GM21526 (cell line): ENCODE results near the gene TBL1XR1.

Experiments used
- ATAC-seq: cut with Tn5 transposase; IDR thresholded peaks from one replicate; pipeline ENCODE4 v1.9.1; 2021; ENCODE audit warnings: moderate library complexity; ENCODE audit not compliant: unreplicated experiment, low FRiP score

The TBL1XR1 gene

GRCh38 chr3:177071496-177072156 is 125.7 kb downstream of the TBL1XR1 start:
- ATAC-seq: no peak

- no peak for ATAC-seq
Observed at GRCh38 chr3:177069514-177070329, 127.6 kb downstream of the TBL1XR1 start.

DNA sequence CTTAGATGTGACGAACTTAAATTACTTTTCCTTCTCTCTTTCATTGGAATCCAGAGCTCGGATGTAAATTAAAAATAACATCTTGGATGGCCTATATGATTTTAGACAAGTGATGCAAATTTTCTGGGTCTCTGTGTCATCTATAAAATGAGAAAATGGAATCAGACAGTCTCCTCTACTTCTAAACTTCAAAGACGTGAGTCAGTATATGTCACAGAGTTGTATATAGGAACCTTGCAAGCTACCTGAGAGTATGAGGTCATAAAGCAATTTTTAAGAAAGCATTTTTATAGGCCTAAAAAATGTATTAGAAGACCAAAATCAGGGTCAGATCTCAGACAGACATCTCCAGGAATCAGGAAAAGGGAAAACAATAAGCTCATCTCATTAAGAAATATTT is 128.3 kb downstream of the TBL1XR1 start:
- ATAC-seq: no peak

DNA sequence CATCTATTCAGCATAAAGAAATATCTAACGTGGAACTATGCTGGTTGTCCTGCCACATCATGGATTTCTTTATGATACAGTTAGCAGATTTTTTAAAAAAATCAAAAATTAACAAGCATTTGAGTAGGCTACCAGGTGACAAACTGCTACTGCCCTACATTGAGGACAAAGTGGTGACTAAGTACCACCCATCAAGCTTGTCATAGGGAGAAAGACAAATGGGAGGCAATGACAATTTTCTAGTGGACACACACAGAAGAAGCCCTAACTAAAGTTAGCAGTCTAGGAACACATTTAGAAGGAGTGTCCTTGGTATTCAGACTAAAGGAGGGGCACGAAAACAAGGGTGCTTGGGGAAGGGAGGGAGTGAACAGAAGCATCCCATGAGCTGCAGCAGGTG is 131.2 kb downstream of the TBL1XR1 start:
- ATAC-seq: no peak

GRCh38 chr3:177065285-177066033 is 131.8 kb downstream of the TBL1XR1 start:
- ATAC-seq: no peak

GRCh38 chr3:177062052-177062732 is 135.1 kb downstream of the TBL1XR1 start:
- no peak for ATAC-seq

- no peak for ATAC-seq
Observed at GRCh38 chr3:177061369-177061768, 135.9 kb downstream of the TBL1XR1 start.

DNA sequence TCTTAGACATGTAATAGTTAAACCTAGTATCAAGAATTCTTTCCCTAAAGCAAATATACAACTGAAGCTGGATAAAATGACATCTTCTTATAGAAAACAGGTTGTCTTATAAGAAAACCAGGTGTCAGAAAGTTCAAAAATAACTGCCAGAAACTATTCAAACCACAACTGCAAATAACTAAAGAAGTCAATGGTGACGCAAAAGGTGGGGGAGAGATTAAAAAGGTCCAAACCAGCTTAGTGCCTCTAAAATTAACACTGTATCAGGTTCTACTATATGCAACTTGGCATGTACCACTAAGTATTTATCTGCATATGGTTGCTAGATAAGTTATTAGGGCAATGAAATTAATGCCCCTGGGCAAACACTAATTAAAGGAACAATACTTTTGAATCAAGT is 136.8 kb downstream of the TBL1XR1 start:
- ATAC-seq: no peak

- ATAC-seq: no peak
Observed at GRCh38 chr3:177058648-177059047, 138.6 kb downstream of the TBL1XR1 start.

GRCh38 chr3:177057768-177058167 is 139.5 kb downstream of the TBL1XR1 start:
- peak; percentile 92 for ATAC-seq

DNA sequence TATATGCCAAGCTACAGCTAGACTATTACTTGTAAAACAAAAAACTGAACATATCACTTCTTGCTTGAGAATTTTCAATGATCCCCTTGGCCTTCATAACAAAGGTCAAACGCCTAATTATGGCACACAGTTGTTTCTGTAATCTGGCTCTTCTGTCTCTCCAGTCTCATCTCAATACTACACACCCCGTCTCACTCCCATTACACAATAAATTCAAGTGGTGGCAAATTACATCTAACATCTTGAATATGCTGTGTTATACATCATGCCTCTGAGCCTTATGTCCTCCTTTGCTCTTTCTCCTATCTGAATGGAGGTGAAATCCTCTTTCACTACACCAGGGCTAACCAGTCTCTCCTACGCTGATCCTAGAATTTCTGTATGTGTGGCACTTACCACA is 140.4 kb downstream of the TBL1XR1 start:
- ATAC-seq: no peak

DNA sequence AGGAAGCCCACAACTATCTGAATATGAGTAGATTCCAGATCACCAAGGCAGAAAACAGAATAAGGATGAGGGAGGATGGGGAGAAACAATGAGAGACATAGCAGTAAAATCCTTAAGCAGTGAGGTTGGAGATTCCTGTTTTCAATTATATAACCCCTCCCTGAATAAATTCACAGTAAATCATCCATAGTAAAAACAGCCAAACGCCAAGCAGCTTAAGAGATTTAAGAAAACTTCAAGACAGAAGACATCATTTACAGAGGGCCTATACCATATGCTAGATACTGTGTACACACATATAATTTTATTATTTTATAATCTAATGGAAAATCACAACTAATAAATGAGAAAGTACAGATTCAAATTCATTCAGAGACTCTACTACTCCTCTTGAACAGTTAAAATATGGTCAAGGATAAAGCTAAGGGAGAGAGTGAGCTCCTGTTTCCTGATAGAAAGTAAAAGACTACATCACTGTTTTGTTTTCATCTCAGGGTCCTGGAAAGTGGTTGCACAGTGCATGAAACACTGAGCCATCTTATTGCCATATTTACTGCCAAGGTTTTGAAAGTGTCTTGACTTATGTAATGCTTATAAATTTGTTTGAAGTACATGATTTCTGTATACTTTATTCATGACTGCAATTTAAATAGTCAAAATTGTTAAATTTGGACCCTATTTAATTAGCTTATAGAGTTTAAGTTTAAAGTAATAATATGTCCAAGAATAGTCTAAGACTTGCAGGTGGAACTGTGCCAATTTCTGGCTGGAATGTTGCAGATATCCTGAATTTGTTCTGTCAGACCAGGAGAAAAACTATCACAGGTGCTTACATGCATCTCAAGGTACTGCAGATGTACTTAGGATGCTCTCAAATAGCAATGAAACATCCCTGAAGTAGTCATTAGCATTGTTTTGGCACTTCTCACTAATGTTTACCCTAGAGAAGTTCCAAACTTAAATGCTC is 141.4 kb downstream of the TBL1XR1 start:
- no peak for ATAC-seq

- no peak for ATAC-seq
Observed at GRCh38 chr3:177053107-177053506, 144.2 kb downstream of the TBL1XR1 start.

DNA sequence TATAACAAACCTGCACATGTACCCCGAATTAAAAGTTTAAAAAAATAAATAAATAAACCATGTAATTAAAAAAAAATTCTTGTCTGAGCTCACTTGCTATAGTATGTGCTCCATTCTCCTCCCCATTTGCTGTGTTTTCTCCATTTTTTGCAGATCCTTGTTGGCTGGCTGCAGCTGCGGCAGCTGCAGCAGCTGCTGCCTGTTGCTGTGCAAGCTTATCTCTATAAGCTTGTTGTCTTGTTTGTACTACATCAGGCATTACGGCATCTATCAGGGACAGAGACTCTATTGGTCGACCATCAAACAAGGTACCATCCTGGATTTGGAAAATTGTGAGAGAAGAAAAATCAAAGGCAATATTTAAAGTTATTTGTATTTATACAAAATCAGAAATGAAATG is 145.9 kb downstream of the TBL1XR1 start:
- no peak for ATAC-seq

GRCh38 chr3:177050501-177051237 is 146.6 kb downstream of the TBL1XR1 start:
- no peak for ATAC-seq

DNA sequence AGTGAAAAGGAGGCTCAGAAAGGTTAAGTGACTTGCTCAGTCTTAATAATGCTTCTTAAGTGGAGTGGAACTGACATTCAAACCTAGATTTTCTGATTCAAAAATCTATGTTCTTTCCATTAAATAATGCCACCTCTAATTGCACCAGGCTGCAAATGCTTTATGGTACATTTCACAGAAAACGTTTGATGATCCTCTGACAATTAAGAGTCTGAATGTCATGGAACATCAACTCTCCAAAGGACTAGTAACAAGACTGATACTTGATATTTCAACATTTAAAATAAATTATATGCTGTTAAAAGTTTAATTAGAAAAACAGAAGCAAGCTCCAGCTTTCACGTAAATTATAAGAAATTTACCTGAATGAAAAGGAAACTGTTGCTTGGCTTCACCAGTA is 151.5 kb downstream of the TBL1XR1 start:
- ATAC-seq: no peak

GRCh38 chr3:177045222-177045621 is 152.1 kb downstream of the TBL1XR1 start:
- no peak for ATAC-seq

DNA sequence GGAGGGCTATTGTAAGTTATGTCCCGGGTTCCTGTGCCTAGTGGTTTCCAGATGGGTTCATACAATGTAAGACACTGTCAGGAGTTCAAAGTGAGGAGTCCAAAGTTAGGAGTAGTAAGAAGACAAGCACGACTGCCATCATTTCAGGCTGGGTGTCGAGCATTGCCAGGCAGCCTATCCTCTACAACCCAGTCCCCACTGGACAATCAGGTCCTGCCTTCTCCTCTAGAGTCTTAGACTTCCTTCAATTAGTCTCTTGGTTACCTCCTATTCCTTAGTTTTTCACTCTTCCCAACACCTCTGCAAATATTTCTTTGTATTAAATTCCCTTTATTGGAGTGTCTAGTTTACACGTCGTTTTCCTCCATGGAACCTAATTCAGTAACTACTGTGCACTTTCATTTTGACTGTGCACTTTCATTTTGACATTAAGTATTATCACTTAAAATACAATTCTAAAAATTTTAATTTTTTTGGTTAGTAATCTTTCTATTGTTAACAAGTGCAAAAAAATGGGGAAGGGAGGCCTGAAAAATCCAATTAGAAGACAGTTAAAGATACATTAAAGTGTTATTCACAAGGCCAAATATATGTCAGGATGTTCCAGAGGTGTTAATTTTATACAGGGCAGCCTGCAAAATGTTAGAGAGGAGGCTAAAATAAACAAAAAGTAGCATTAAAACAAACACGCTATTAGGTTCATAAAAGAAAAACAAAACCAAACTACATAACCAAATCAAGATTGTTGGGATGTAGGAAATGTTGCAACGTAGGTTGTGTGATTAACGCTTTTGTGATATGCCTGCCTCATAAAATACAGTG is 155.3 kb downstream of the TBL1XR1 start:
- no peak for ATAC-seq
